C4-2B (cell line): Measurements from ENCODE around the gene TOLLIP.

Experiments used
- H3K27ac ChIP-seq: fragments of 450-650 bp; 2 replicates; pipeline ENCODE4 v1.5.1; 2017
- CTCF ChIP-seq: fragments of 450-650 bp; conservative IDR thresholded peaks from 2 replicates; pipeline ENCODE4 v1.5.1; 2017; ENCODE audit warnings: mild to moderate bottlenecking
- ZFX ChIP-seq: fragments of 450-650 bp; IDR thresholded peaks from 2 replicates; pipeline ENCODE4 v1.6.1; 2017

Gene TOLLIP

GRCh38 chr11:1239596-1240205, 69.7 kb downstream of the TOLLIP start:
- TF ChIP-seq CTCF (no peak), ZFX (no peak)
- H3K27ac ChIP-seq = no peak overlapping the region

DNA sequence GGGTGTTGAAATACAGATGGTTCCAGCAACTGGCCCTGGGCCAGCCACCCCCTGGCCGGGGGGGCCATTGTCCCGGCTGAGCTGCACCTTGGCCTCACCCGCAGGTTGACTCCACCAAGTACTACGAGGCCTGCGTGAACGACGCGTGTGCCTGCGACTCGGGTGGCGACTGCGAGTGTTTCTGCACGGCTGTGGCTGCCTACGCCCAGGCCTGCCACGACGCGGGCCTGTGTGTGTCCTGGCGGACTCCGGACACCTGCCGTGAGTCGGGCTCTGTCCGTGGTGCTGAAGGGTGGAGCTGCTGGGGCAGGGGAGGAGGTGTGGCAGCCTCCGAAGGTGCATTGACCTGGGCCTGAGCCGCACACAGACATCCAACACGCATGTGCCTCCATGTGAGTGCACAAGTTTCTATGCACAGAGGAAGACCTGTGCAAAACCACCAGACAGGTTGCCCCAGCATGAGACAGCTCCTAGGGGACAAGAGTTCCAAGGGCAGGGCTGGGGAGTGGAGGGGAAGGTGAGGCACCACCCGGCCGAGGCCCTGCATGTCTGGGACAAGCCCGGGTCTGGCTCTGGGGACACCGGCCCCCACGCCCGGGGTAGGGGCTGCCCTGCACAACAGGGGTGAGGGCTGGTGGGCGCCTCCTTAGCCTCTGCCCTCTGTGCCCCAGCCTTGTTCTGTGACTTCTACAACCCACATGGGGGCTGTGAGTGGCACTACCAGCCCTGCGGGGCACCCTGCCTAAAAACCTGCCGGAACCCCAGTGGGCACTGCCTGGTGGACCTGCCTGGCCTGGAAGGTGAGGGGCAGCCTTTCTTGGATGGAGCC, 70.5 kb downstream of the TOLLIP start:
- no peak for TF ChIP-seq CTCF
- no peak for TF ChIP-seq ZFX
- no peak overlapping the region for H3K27ac ChIP-seq

GRCh38 chr11:1237851-1238250, 71.6 kb downstream of the TOLLIP start:
- H3K27ac ChIP-seq = no peak overlapping the region
- TF ChIP-seq ZFX (no peak), CTCF (no peak)

GRCh38 chr11:1237128-1237580, 72.3 kb downstream of the TOLLIP start:
- no peak overlapping the region for H3K27ac ChIP-seq
- TF ChIP-seq CTCF = no peak
- no peak for TF ChIP-seq ZFX

GRCh38 chr11:1236316-1237127, 72.9 kb downstream of the TOLLIP start:
- H3K27ac ChIP-seq = no peak overlapping the region
- no peak for TF ChIP-seq ZFX
- no peak for TF ChIP-seq CTCF

DNA sequence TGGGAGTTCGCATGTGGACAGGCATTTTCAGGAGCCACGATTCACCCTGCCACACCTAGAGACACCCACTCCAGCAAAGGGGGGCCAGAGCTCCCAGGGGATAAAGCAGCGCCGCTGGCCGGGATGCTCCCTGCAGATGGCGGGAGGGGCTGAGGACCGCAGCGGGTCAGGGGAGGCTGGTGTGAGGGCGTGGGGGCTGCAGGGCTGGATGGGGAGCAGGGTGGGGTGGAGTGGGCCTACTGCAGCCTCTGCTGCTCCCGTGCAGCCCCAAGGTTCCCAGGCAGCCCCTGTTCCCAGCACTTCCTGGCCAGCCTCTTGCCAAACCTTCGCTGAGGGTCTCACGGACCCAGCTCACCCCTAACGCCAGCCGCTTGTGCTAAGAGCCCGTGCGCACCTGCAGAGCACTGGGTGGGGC, 73.5 kb downstream of the TOLLIP start:
- no peak overlapping the region for H3K27ac ChIP-seq
- TF ChIP-seq ZFX (no peak), CTCF (no peak)
